ENCODE measurements around the gene TK2. TPM values are rescaled to one million over a fixed set of nuclear protein-coding genes. Genes with fewer than 3 reads are reported as not detected.

Gene TK2
- total and polyA plus RNA-seq, 9 of the 15 experiments (the other 6 are each of a cell fraction or from before 2014, with no cell fraction given), result 1.1 to 10.2 (median 5.3) TPM

- TF ChIP-seq ATF3 (IDR thresholded peaks at IDR 0.05) (no peak), ATF3 (CRISPR knock-in tag; conservative IDR thresholded peaks at IDR 0.05) (no peak)
Measured at GRCh38 chr16:66462912-66463311, 87.0 kb downstream of the TK2 start (continued).

- no peak overlapping the region for H3K27ac ChIP-seq (ENCODE audit: extremely low read depth, low read depth, low read length)
- in situ Hi-C loops (cut with MboI), result no loop called here
- ChIA-PET CTCF (ENCODE audit: low intra/inter-chr PET ratio) (no interaction called here), POLR2A (interaction anchor here (0.7 kb wide), 1 partner anchor 30 kb away, joined by 4 read pairs; no protein-coding TSS in a partner anchor)
- TF ChIP-seq ZFP36 (IDR thresholded peaks at IDR 0.05; ENCODE audit: low read depth, low read length, partially characterized antibody) (peak; percentile 71), BCOR (IDR thresholded peaks at IDR 0.05) (peak; percentile 55; the same call in 1 of the 2 replicates), ZNF778 (CRISPR knock-in tag; IDR thresholded peaks at IDR 0.05) (no peak), NKRF (IDR thresholded peaks at IDR 0.05; ENCODE audit: borderline replicate concordance) (no peak), HBP1 (CRISPR knock-in tag; IDR thresholded peaks at IDR 0.05) (no peak), KDM1A (IDR thresholded peaks at IDR 0.05) (peak; percentile 12 to 40; a peak in 1 of 4 replicates), ZHX1 (conservative IDR thresholded peaks at IDR 0.05; ENCODE audit: low read length) (no peak), RBM25 (IDR thresholded peaks at IDR 0.05; ENCODE audit: low read depth, low read length, severe bottlenecking) (peak; percentile 85)
- H3K9me1 ChIP-seq (ENCODE audit: control insufficient read depth, insufficient read depth, low read length), result peaks cover 4% of the 10 kb centered on the region
- no peak for ATAC-seq
- H3K79me2 ChIP-seq (ENCODE audit: control insufficient read depth, insufficient read depth, low read length), result no peaks in the 10 kb centered on the region
- H2AFZ ChIP-seq (ENCODE audit: low read depth, low read length), result no peak overlapping the region
- DNase-seq (ENCODE audit: extremely low read depth in 1 of 4, low spot score in 3 of 4), result no peak
- H4K20me1 ChIP-seq (replicated peaks; ENCODE audit: control insufficient read depth, insufficient read depth, low read length), result 0 out of 2 replicates have a peak, but pooled peaks cover 4% of the 10 kb centered on the region
- 0% methylated on average over 1 of the region's 1 CpG for WGBS (ENCODE audit: insufficient coverage, low coverage, missing lambda C conversion rate)
- FAIRE-seq, result no peak
- H3K4me1 ChIP-seq (replicated peaks in 1 of 2; ENCODE audit: control insufficient read depth in 2 of 2, insufficient read depth in 2 of 2, low read length in 2 of 2), result no peaks in the 10 kb centered on the region
- intact Hi-C loops (cut with micrococcal nuclease), result no loop called here
- no TSS peak for BruUV-seq (replicated peaks)
- no peaks in the 10 kb centered on the region for H3K9me3 ChIP-seq (replicated peaks; ENCODE audit: control insufficient read depth, insufficient read depth, low read depth, low read length)
- no peak overlapping the region for H3K4me3 ChIP-seq
- H3K9ac ChIP-seq (ENCODE audit: insufficient read depth in 1 of 2, low read depth in 2 of 2, low read length in 2 of 2), result no peak overlapping the region
- peaks cover 2 to 9% of the 10 kb centered on the region in 2 experiments; a peak in 4 of 5 replicates for H3K27me3 ChIP-seq (ENCODE audit: control insufficient read depth in 2 of 2, insufficient read depth in 2 of 2, low read length in 2 of 2)
- no peaks in the 10 kb centered on the region for H3K36me3 ChIP-seq (ENCODE audit: control insufficient read depth, insufficient read depth, low read length)
- no peak overlapping the region for H3K4me2 ChIP-seq (ENCODE audit: insufficient read depth, low read length)
Measured at GRCh38 chr16:66460703-66461102, 89.2 kb downstream of the TK2 start.
